HCT116 (cell line): ENCODE measurements around the gene ASCC1. TPM values are rescaled to one million over a fixed set of nuclear protein-coding genes. Genes with fewer than 3 reads are reported as not detected.

Source experiments
- ATAC-seq: fragments of 200-7000 bp; cut with Tn5 transposase; 2 replicates; pipeline ENCODE4 v1.9.1; 2020; ENCODE audit warnings: mild to moderate bottlenecking, moderate library complexity
- BruUV-seq: library from RNA; stranded (reverse); fragments of 400-500 nt; replicated peaks from 2 replicates; lab custom pipeline; 2021; lab: Mats Ljungman, UMichigan
- CTCF ChIA-PET: fragments of 300-600 bp; sonication (Branson Sonifier 250); formaldehyde crosslinking; loops from one replicate; lab custom pipeline; 2021; ENCODE audit warnings: antibody characterized with exemption; lab: Charles Lee
- POLR2A ChIA-PET: fragments of 300-600, 350-600 bp; sonication (Branson Sonifier 250); formaldehyde crosslinking; loops from one replicate; lab custom pipeline; 2021; ENCODE audit warnings: antibody characterized with exemption; lab: Charles Lee
- RAD21 ChIA-PET, 2 experiments: fragments of 300-600 bp; sonication (Branson Sonifier 250); formaldehyde crosslinking; loops; one replicate each; lab custom pipeline; 2023; ENCODE audit warnings: low total read pairs in 2 of 2; ENCODE audit not compliant: uncharacterized antibody in 2 of 2, unreplicated experiment in 2 of 2, low non-redundant PET in 1 of 2; lab: Charles Lee
- DNase-seq: peaks from one replicate; pipeline ENCODE4 v3.0.0-alpha.2; 2010; ENCODE audit warnings: low read depth, low spot score
- H2AFZ ChIP-seq: fragments of 200-600 bp; shearing (Covaris generic), sonication (generic); 2 replicates; pipeline ENCODE4 v1.6.1; 2017; ENCODE audit warnings: low read depth, mixed run types, mixed read lengths, antibody characterized with exemption, low read length; ENCODE audit not compliant: poor library complexity, severe bottlenecking
- H3K27ac ChIP-seq: 2 replicates; pipeline ENCODE4 v1.5.1; 2012; ENCODE audit warnings: low read depth, low read length
- H3K27me3 ChIP-seq: fragments of 200-600 bp; sonication (generic); 2 replicates; pipeline ENCODE4 v1.6.1; 2016; ENCODE audit warnings: mixed run types, low read length, mixed read lengths; ENCODE audit not compliant: insufficient read depth
- H3K36me3 ChIP-seq, 2 experiments: fragments of 200-500 bp in 1 of 2; fragments of 200-600 bp in 1 of 2; sonication (Bioruptor generic) in 1 of 2; sonication (generic) in 1 of 2; 2 replicates each; pipeline versions ENCODE4 v1.5.1 to v1.6.1; 2014 to 2016; ENCODE audit warnings: low read length in 2 of 2, inconsistent platforms in 1 of 2, mixed read lengths in 1 of 2, mixed run types in 1 of 2; ENCODE audit not compliant: insufficient read depth in 2 of 2, control insufficient read depth in 1 of 2
- H3K4me1 ChIP-seq, 2 experiments: fragments of 200-600 bp in 1 of 2; sonication (generic) in 1 of 2; 2 replicates each; pipeline versions ENCODE4 v1.5.1 to v1.6.1; 2012 to 2017; ENCODE audit warnings: low read length in 2 of 2, inconsistent platforms in 1 of 2, mild to moderate bottlenecking in 1 of 2, mixed read lengths in 1 of 2, mixed run types in 1 of 2, moderate library complexity in 1 of 2; ENCODE audit not compliant: insufficient read depth in 2 of 2, control insufficient read depth in 1 of 2
- H3K4me2 ChIP-seq: fragments of 200-600 bp; sonication (generic); 2 replicates; pipeline ENCODE4 v1.6.1; 2017; ENCODE audit warnings: mixed run types, low read length, mixed read lengths
- H3K4me3 ChIP-seq, 2 experiments: fragments of 200-600 bp in 1 of 2; sonication (generic) in 1 of 2; replicated peaks in 1 of 2; 2 replicates each; pipeline ENCODE4 v1.5.1; 2011 to 2016; ENCODE audit warnings: low read length in 2 of 2, control low read depth in 1 of 2, low read depth in 1 of 2, mild to moderate bottlenecking in 1 of 2, mixed read lengths in 1 of 2, mixed run types in 1 of 2
- H3K79me2 ChIP-seq: fragments of 200-600 bp; sonication (generic); 2 replicates; pipeline ENCODE4 v1.6.1; 2017; ENCODE audit warnings: mild to moderate bottlenecking, mixed run types, low read length, moderate library complexity, mixed read lengths; ENCODE audit not compliant: insufficient read depth
- H3K9ac ChIP-seq: fragments of 200-600 bp; sonication (generic); 2 replicates; pipeline ENCODE4 v1.6.1; 2016; ENCODE audit warnings: low read length, mixed read lengths
- H3K9me2 ChIP-seq: fragments of 200-600 bp; sonication (generic), shearing (Covaris generic); 2 replicates; pipeline ENCODE4 v1.6.1; 2017; ENCODE audit warnings: mixed run types, mild to moderate bottlenecking, moderate library complexity; ENCODE audit not compliant: insufficient read depth
- H3K9me3 ChIP-seq, 2 experiments: fragments of 200-500 bp in 1 of 2; fragments of 200-600 bp in 1 of 2; sonication (Bioruptor generic) in 1 of 2; sonication (generic) in 1 of 2; 2 replicates each; pipeline ENCODE4 v1.6.1; 2014 to 2017; ENCODE audit warnings: low read length in 2 of 2, mixed read lengths in 2 of 2, inconsistent platforms in 1 of 2, low read depth in 1 of 2, mild to moderate bottlenecking in 1 of 2, mixed run types in 1 of 2, moderate library complexity in 1 of 2; ENCODE audit not compliant: control insufficient read depth in 1 of 2, insufficient read depth in 1 of 2
- H4K20me1 ChIP-seq: fragments of 200-600 bp; sonication (generic), shearing (Covaris generic); 2 replicates; pipeline ENCODE4 v1.6.1; 2017; ENCODE audit warnings: mixed run types, mild to moderate bottlenecking, moderate library complexity; ENCODE audit not compliant: insufficient read depth
- CBX3 ChIP-seq: IDR thresholded peaks from 2 replicates; pipeline ENCODE4 v1.6.1; 2012; ENCODE audit warnings: low read depth
- CEBPB ChIP-seq: IDR thresholded peaks from 2 replicates; pipeline ENCODE4 v1.6.1; 2012; ENCODE audit warnings: low read depth
- CTCF ChIP-seq, 3 experiments: fragments of 200-600 bp in 1 of 3; sonication (generic) in 1 of 3; IDR thresholded peaks in 2 of 3; conservative IDR thresholded peaks in 1 of 3; 2 replicates each; pipeline ENCODE4 v1.5.1; 2012 to 2017; ENCODE audit warnings: low read depth in 2 of 3, low read length in 2 of 3, antibody characterized with exemption in 1 of 3, borderline replicate concordance in 1 of 3, control low read depth in 1 of 3, mild to moderate bottlenecking in 1 of 3, mixed read lengths in 1 of 3, mixed run types in 1 of 3, moderate library complexity in 1 of 3; ENCODE audit not compliant: insufficient read depth in 1 of 3
- EGR1 ChIP-seq: IDR thresholded peaks from 2 replicates; pipeline ENCODE4 v1.6.1; 2012; ENCODE audit warnings: low read depth
- ELF1 ChIP-seq: IDR thresholded peaks from 2 replicates; pipeline ENCODE4 v1.6.1; 2012; ENCODE audit warnings: low read depth, borderline replicate concordance
- EZH2 ChIP-seq: fragments of 200-600 bp; sonication (generic); IDR thresholded peaks from 2 replicates; pipeline ENCODE4 v1.6.1; 2017; ENCODE audit warnings: antibody characterized with exemption, mixed run types
- EZH2phosphoT487 ChIP-seq: fragments of 200-600 bp; IDR thresholded peaks from 2 replicates; pipeline ENCODE4 v1.6.1; 2018; ENCODE audit warnings: antibody characterized with exemption, borderline replicate concordance
- JUND ChIP-seq: IDR thresholded peaks from 2 replicates; pipeline ENCODE4 v1.6.1; 2012
- MAX ChIP-seq: IDR thresholded peaks from 2 replicates; pipeline ENCODE4 v1.6.1; 2012
- POLR2A ChIP-seq: IDR thresholded peaks from 2 replicates; pipeline ENCODE4 v1.7.0; 2011; ENCODE audit warnings: borderline replicate concordance; ENCODE audit not compliant: insufficient read depth, insufficient read length; ENCODE audit errors: extremely low read depth
- POLR2AphosphoS5 ChIP-seq: IDR thresholded peaks from 2 replicates; pipeline ENCODE4 v1.6.1; 2011; ENCODE audit warnings: mild to moderate bottlenecking, low read depth, low read length, moderate library complexity
- RAD21 ChIP-seq: IDR thresholded peaks from 2 replicates; pipeline ENCODE4 v1.6.1; 2012; ENCODE audit warnings: low read depth, mild to moderate bottlenecking
- SIN3A ChIP-seq: IDR thresholded peaks from 2 replicates; pipeline ENCODE4 v1.6.1; 2012; ENCODE audit warnings: low read depth
- SP1 ChIP-seq: IDR thresholded peaks from 2 replicates; pipeline ENCODE4 v1.6.1; 2012; ENCODE audit warnings: low read depth
- SRF ChIP-seq: IDR thresholded peaks from 2 replicates; pipeline ENCODE4 v1.6.1; 2012; ENCODE audit warnings: low read depth
- TCF7L2 ChIP-seq: IDR thresholded peaks from 2 replicates; pipeline ENCODE4 v1.7.0; 2011; ENCODE audit warnings: borderline replicate concordance, inconsistent platforms; ENCODE audit not compliant: insufficient read depth, insufficient read length; ENCODE audit errors: extremely low read depth
- YY1 ChIP-seq: IDR thresholded peaks from 2 replicates; pipeline ENCODE4 v1.6.1; 2011; ENCODE audit warnings: low read length, low read depth, moderate library complexity, mild to moderate bottlenecking; ENCODE audit not compliant: insufficient replicate concordance; ENCODE audit errors: extremely low read depth
- ZBTB33 ChIP-seq: IDR thresholded peaks from 2 replicates; pipeline ENCODE4 v1.6.1; 2011; ENCODE audit warnings: mild to moderate bottlenecking, low read length, moderate library complexity; ENCODE audit not compliant: insufficient replicate concordance; ENCODE audit errors: extremely low read depth
- ZFX ChIP-seq: fragments of 450-650 bp; IDR thresholded peaks from 2 replicates; pipeline ENCODE4 v1.6.1; 2017
- intact Hi-C: fragments of 100-400 bp; cut with micrococcal nuclease; formaldehyde crosslinking; loops from 2 replicates; pipeline ENCODE4 v1.10.0; 2022
- total RNA-seq: library from RNA; stranded (reverse); gene quantifications from one replicate; pipeline ENCODE4 v1.2.1, GENCODE V29; 2021; ENCODE audit not compliant: unreplicated experiment
- TF ChIP-seq, protein P1 (sequence below): IDR thresholded peaks from 2 replicates; pipeline ENCODE4 v1.6.1; 2012; ENCODE audit warnings: low read depth

The ASCC1 gene
- total RNA-seq, 1 experiment from 2014 or later = 34.5 TPM

GRCh38 chr10:72097448-72098300 is 118.4 kb downstream of the ASCC1 start:
- no TSS peak for BruUV-seq
- DNase-seq (peak; percentile 68), ATAC-seq (peak; percentile 64)
- no peak overlapping the region for H2AFZ ChIP-seq
- POLR2A ChIA-PET = no interaction called here
- H3K9ac ChIP-seq = no peak overlapping the region
- H3K27me3 ChIP-seq = no peaks in the 10 kb centered on the region
- CTCF ChIA-PET = no interaction called here
- intact Hi-C loops = no loop called here
- peak overlapping the region; percentile 71 for H3K27ac ChIP-seq
- H4K20me1 ChIP-seq = no peaks in the 10 kb centered on the region
- no peaks in the 10 kb centered on the region for H3K9me3 ChIP-seq
- H3K4me3 ChIP-seq = no peak overlapping the region; a peak in 1 of 4 replicates
- H3K4me2 ChIP-seq = peak overlapping the region; percentile 52
- no peaks in the 10 kb centered on the region for H3K79me2 ChIP-seq
- no peaks in the 10 kb centered on the region for H3K9me2 ChIP-seq
- H3K4me1 ChIP-seq = peaks cover 36 to 43% of the 10 kb centered on the region in 2 experiments
- no peaks in the 10 kb centered on the region; a peak in 1 of 4 replicates for H3K36me3 ChIP-seq
- RAD21 ChIA-PET = no interaction called here
- TF ChIP-seq EGR1 (no peak), EZH2phosphoT487 (no peak), MAX (peak; percentile 34; the same call in 1 of the 2 replicates), ZFX (no peak), SRF (peak; percentile 51; the same call in 1 of the 2 replicates), TCF7L2 (no peak), POLR2A (no peak), CTCF (IDR thresholded peaks at IDR 0.05 in 2 of 3, conservative IDR thresholded peaks at IDR 0.05 in 1 of 3; ENCODE audit: borderline replicate concordance in 1 of 3, insufficient read depth in 1 of 3, low read depth in 2 of 3, low read length in 2 of 3) (no peak), JUND (peak; percentile 65), SIN3A (no peak), ZBTB33 (no peak), YY1 (peak; percentile 13), SP1 (peak; percentile 69), EZH2 (no peak), POLR2AphosphoS5 (no peak), CEBPB (peak; percentile 55), CBX3 (peak; percentile 44; the same call in 1 of the 2 replicates), ELF1 (no peak), RAD21 (no peak)
- TF ChIP-seq, protein P1, sequence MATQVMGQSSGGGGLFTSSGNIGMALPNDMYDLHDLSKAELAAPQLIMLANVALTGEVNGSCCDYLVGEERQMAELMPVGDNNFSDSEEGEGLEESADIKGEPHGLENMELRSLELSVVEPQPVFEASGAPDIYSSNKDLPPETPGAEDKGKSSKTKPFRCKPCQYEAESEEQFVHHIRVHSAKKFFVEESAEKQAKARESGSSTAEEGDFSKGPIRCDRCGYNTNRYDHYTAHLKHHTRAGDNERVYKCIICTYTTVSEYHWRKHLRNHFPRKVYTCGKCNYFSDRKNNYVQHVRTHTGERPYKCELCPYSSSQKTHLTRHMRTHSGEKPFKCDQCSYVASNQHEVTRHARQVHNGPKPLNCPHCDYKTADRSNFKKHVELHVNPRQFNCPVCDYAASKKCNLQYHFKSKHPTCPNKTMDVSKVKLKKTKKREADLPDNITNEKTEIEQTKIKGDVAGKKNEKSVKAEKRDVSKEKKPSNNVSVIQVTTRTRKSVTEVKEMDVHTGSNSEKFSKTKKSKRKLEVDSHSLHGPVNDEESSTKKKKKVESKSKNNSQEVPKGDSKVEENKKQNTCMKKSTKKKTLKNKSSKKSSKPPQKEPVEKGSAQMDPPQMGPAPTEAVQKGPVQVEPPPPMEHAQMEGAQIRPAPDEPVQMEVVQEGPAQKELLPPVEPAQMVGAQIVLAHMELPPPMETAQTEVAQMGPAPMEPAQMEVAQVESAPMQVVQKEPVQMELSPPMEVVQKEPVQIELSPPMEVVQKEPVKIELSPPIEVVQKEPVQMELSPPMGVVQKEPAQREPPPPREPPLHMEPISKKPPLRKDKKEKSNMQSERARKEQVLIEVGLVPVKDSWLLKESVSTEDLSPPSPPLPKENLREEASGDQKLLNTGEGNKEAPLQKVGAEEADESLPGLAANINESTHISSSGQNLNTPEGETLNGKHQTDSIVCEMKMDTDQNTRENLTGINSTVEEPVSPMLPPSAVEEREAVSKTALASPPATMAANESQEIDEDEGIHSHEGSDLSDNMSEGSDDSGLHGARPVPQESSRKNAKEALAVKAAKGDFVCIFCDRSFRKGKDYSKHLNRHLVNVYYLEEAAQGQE = no peak
